ENCODE measurements around the gene POGLUT2. TPM values are rescaled to one million over a fixed set of nuclear protein-coding genes. Genes with fewer than 3 reads are reported as not detected.

Gene POGLUT2
- total and polyA plus RNA-seq, 2 experiments from 2014 or later: 15.7 to 23.1 TPM

DNA sequence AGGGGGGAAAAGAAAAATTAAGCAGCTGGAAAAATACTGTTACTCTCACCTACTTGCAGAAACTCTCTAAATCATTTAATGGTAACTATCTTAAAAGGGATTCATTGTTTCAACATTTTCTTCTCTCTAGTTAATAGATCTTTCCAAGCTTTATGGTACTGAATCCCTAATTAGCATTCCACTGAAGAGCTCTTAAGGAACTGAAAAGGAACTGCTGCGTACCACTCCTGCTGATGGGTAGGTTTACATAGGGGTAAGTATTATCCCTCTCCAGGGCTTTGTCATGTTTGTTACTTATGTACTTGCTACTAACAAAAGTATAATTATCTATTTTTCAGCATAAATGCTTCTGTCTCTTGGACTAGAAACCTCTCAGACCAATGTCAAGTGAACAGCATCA lies 37.7 kb downstream of the POGLUT2 start:
- Histone ChIP-seq H3K27ac (no peak overlapping the region), H3K9me3 (ENCODE audit: low read depth) (no peaks in the 10 kb centered on the region), H3K4me3 (no peak overlapping the region), H3K4me1 (ENCODE audit: low read depth) (no peaks in the 10 kb centered on the region), H3K27me3 (no peaks in the 10 kb centered on the region), H3K36me3 (no peaks in the 10 kb centered on the region)
- no peak for DNase-seq (ENCODE audit: low read depth in 1 of 2, low spot score in 1 of 2)
- TF ChIP-seq, protein P1, sequence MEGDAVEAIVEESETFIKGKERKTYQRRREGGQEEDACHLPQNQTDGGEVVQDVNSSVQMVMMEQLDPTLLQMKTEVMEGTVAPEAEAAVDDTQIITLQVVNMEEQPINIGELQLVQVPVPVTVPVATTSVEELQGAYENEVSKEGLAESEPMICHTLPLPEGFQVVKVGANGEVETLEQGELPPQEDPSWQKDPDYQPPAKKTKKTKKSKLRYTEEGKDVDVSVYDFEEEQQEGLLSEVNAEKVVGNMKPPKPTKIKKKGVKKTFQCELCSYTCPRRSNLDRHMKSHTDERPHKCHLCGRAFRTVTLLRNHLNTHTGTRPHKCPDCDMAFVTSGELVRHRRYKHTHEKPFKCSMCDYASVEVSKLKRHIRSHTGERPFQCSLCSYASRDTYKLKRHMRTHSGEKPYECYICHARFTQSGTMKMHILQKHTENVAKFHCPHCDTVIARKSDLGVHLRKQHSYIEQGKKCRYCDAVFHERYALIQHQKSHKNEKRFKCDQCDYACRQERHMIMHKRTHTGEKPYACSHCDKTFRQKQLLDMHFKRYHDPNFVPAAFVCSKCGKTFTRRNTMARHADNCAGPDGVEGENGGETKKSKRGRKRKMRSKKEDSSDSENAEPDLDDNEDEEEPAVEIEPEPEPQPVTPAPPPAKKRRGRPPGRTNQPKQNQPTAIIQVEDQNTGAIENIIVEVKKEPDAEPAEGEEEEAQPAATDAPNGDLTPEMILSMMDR (IDR thresholded peaks at IDR 0.05; ENCODE audit: low read depth, low read length): no peak

DNA sequence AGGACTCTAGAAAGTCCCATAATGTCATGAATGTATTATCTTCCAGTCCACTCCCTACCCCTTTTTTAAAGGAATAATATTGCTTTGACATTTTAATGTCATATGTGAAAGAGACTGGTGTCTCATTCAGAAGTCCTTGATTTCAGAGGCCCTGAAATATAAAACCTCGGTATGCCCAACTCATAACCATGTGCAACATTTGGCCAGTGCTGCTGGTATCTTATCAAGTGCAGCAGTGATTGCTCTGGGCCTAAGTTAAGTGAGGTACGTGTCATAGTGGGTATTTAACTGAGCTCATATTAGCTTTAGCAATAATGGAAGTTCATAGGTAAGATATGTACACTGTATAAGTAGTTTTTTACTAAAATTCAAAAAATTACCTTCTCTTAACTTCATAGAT lies 39.9 kb downstream of the POGLUT2 start:
- Histone ChIP-seq H3K9me3 (ENCODE audit: low read depth) (no peaks in the 10 kb centered on the region), H3K4me1 (ENCODE audit: low read depth) (no peaks in the 10 kb centered on the region), H3K27me3 (no peaks in the 10 kb centered on the region), H3K36me3 (no peaks in the 10 kb centered on the region), H3K27ac (no peak overlapping the region), H3K4me3 (no peak overlapping the region)
- TF ChIP-seq, protein P1 (IDR thresholded peaks at IDR 0.05; ENCODE audit: low read depth, low read length): no peak
- no peak for DNase-seq (ENCODE audit: low read depth in 1 of 2, low spot score in 1 of 2)

- TF ChIP-seq, protein P1 (IDR thresholded peaks at IDR 0.05; ENCODE audit: low read depth, low read length): no peak
- no peaks in the 10 kb centered on the region for H3K36me3 ChIP-seq
- no peaks in the 10 kb centered on the region for H3K9me3 ChIP-seq (ENCODE audit: low read depth)
- H3K27ac ChIP-seq: no peak overlapping the region
- no peaks in the 10 kb centered on the region for H3K4me1 ChIP-seq (ENCODE audit: low read depth)
- no peak overlapping the region for H3K4me3 ChIP-seq
- H3K27me3 ChIP-seq: no peaks in the 10 kb centered on the region
- DNase-seq (ENCODE audit: low read depth in 1 of 2, low spot score in 1 of 2): no peak
Measured at GRCh38 chr13:102757006-102757405, 41.8 kb downstream of the POGLUT2 start.

- H3K36me3 ChIP-seq: no peaks in the 10 kb centered on the region
- no peak overlapping the region for H3K27ac ChIP-seq
- TF ChIP-seq, protein P1 (IDR thresholded peaks at IDR 0.05; ENCODE audit: low read depth, low read length): no peak
- no peaks in the 10 kb centered on the region for H3K9me3 ChIP-seq (ENCODE audit: low read depth)
- H3K4me3 ChIP-seq: no peak overlapping the region
- no peak for DNase-seq (ENCODE audit: low read depth in 1 of 2, low spot score in 1 of 2)
- H3K4me1 ChIP-seq (ENCODE audit: low read depth): no peaks in the 10 kb centered on the region
- H3K27me3 ChIP-seq: no peaks in the 10 kb centered on the region
Measured at GRCh38 chr13:102751886-102752285, 46.9 kb downstream of the POGLUT2 start.

DNA sequence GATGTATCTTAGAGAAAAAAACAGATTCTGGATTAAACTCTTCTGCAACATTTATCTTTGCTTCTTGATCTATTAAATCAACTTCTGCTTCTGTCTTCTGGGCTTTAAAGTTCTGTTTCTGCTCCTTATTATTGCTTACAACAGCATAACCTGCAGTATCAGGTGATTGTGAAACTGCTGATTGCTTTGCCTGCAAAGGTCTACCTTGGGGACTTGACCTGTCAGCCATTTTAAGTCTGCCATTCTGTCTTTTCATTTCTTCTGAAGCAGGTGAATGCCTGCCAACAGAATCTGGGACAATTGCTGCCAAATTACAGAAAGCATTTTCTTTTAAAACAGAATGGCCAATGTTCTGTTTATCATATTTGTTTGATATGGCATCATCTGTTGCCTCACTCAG lies 56.3 kb downstream of the POGLUT2 start:
- TF ChIP-seq, protein P1 (IDR thresholded peaks at IDR 0.05; ENCODE audit: low read depth, low read length): no peak
- no peaks in the 10 kb centered on the region for H3K36me3 ChIP-seq
- no peaks in the 10 kb centered on the region for H3K4me1 ChIP-seq (ENCODE audit: low read depth)
- DNase-seq (ENCODE audit: low read depth in 1 of 2, low spot score in 1 of 2): no peak
- H3K9me3 ChIP-seq (ENCODE audit: low read depth): no peaks in the 10 kb centered on the region
- no peak overlapping the region for H3K4me3 ChIP-seq
- no peak overlapping the region for H3K27ac ChIP-seq
- peaks cover 2% of the 10 kb centered on the region for H3K27me3 ChIP-seq

DNA sequence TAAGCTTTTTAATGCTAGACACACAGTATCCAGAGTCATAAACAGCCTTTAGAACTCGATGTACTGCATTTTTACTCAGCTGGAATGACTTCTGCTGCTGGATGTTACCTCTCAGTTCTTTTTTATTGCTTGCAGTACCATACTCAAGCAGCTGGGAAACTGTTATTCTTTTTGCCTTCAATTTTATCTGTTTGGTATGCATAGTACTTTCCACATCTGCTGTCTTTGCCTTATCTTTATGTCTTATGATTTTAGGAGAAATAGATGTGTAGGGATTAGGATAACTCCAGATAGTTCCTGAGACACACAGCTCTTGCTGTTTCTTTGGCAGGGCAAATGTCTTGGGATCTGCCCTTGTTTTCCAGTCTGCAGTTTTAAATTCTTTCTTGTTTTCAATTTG lies 56.7 kb downstream of the POGLUT2 start:
- H3K27ac ChIP-seq: no peak overlapping the region
- no peaks in the 10 kb centered on the region for H3K36me3 ChIP-seq
- no peaks in the 10 kb centered on the region for H3K9me3 ChIP-seq (ENCODE audit: low read depth)
- DNase-seq (ENCODE audit: low read depth in 1 of 2, low spot score in 1 of 2): no peak
- H3K4me1 ChIP-seq (ENCODE audit: low read depth): no peaks in the 10 kb centered on the region
- H3K4me3 ChIP-seq: no peak overlapping the region
- TF ChIP-seq, protein P1 (IDR thresholded peaks at IDR 0.05; ENCODE audit: low read depth, low read length): no peak
- peaks cover 2% of the 10 kb centered on the region for H3K27me3 ChIP-seq

Measured in cardiac muscle cell (in vitro differentiated cells and primary cell).